Heart left ventricle (tissue), 13 donors: Measurements from ENCODE around the gene RPS6KA2.
"Not testable (repeated sequence)": the region's sequence is repeated elsewhere in the genome, so short reads cannot be mapped to it uniquely, and the experiment has no call there.

Experiments used
- CTCF ChIP-seq, 12 donors: fragments of 200-600 bp; sonication (generic) in 4 of 12; IDR thresholded peaks; one replicate each; pipeline versions ENCODE4 v1.5.0 to v1.8.0; 2018 to 2022; ENCODE audit warnings: antibody characterized with exemption in 12 of 12, mild to moderate bottlenecking in 5 of 12
- POLR2A ChIP-seq, 2 donors: fragments of 450-650 bp; IDR thresholded peaks; one replicate each; pipeline ENCODE4 v1.6.1; 2017; ENCODE audit warnings: antibody characterized with exemption in 2 of 2, mild to moderate bottlenecking in 2 of 2, moderate library complexity in 2 of 2
- donor health status: ischemic (EF 13 %, LVEDD 7.1; RV severe dilation, severe dysfunction).
- donor health status: DM: no; HTN: yes; CAD: no.
- donor health status: DM: no; HTN: no; CAD: no.
- donor health status: ischemic (EF 25% LVEDD 6.9; RV normal size, moderate dysfunction).
- donor health status: ischemic (EF 25% LVEDD 5.7; RV mildly dilated, moderate dysfunction).
- donor health status: ischemic (EF 35%, LVEDD 5.7; RV mildly dilated, moderate dysfunction).
- donor health status: nonischemic (EF 11% LVEDD 7.7; RV severe dilation, severe dysfunction).
- donor health status: DM: yes; HTN: yes; CAD: no.
- donor health status: PGD.
- donor health status: ischemic (EF 29% LVEDD 5.4; RV normal size, mild dysfunction).
- donor health status: nonischemic (EF 23%, LVEDD 6.1; RV moderate dilation, normal function).

DNA sequence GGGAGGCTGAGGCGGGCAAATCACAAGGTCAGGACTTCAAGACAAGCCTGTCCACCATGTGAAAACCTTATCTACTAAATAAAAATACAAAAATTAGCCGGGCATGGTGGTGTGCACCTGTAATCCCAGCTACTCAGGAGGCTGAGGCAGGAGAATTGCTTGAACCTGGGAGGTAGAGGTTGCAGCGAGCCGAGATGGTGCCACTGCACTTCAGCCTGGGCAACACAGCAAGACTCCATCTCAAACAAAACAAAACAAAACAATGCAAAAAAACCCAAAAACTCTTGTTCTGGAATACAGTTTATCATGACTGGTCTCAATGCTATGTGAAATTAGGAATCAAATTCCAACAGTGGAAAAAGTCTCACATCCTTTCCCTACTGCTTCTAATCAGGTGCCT, 264.6 kb downstream of the RPS6KA2 start:
- TF ChIP-seq POLR2A, CTCF (IDR thresholded peaks at IDR 0.05): not testable (repeated sequence)
